Measurements from ENCODE around the gene MYO1B. TPM values are rescaled to one million over a fixed set of nuclear protein-coding genes. Genes with fewer than 3 reads are reported as not detected.

Gene MYO1B
- polyA plus RNA-seq, 3 donors from 2014 or later = not detected

GRCh38 chr2:191384829-191385228, 139.6 kb downstream of the MYO1B start:
- no peak overlapping the region for H3K27ac Mint-ChIP-seq
- no peaks in the 10 kb centered on the region for H3K4me1 Mint-ChIP-seq

GRCh38 chr2:191385416-191386160, 140.4 kb downstream of the MYO1B start:
- DNase-seq = no peak
- Mint-ChIP-seq H3K27me3 (ENCODE audit: low read depth in 3 of 3) (peaks cover 4 to 10% (median 9%) of the 10 kb centered on the region in 3 donors), H3K4me1 (no peaks in the 10 kb centered on the region), H3K36me3 (no peaks in the 10 kb centered on the region), H3K4me3 (no peak overlapping the region), H3K27ac (no peak overlapping the region), H3K9me3 (no peaks in the 10 kb centered on the region)

More at GRCh38 chr2:191384829-191385228, 139.6 kb downstream of the MYO1B start:
- Mint-ChIP-seq H3K27me3 (ENCODE audit: low read depth in 3 of 3) (peaks cover 4 to 11% (median 7%) of the 10 kb centered on the region in 3 donors), H3K9me3 (no peaks in the 10 kb centered on the region), H3K4me3 (no peak overlapping the region), H3K36me3 (no peaks in the 10 kb centered on the region)
- DNase-seq = no peak

GRCh38 chr2:191386938-191387536, 141.8 kb downstream of the MYO1B start:
- Mint-ChIP-seq H3K9me3 (no peaks in the 10 kb centered on the region), H3K27me3 (ENCODE audit: low read depth in 3 of 3) (peaks cover 4 to 9% (median 9%) of the 10 kb centered on the region in 3 donors), H3K36me3 (no peaks in the 10 kb centered on the region), H3K4me3 (no peak overlapping the region), H3K27ac (no peak overlapping the region), H3K4me1 (no peaks in the 10 kb centered on the region)
- no peak for DNase-seq

- Mint-ChIP-seq H3K4me1 (no peaks in the 10 kb centered on the region), H3K4me3 (no peak overlapping the region), H3K36me3 (no peaks in the 10 kb centered on the region), H3K9me3 (no peaks in the 10 kb centered on the region), H3K27ac (no peak overlapping the region), H3K27me3 (ENCODE audit: low read depth in 3 of 3) (peaks cover 4 to 9% (median 9%) of the 10 kb centered on the region in 3 donors)
- DNase-seq = no peak
These were observed 144.1 kb downstream of the MYO1B start for GRCh38 chr2:191389288-191389687.

- H3K9me3 Mint-ChIP-seq = no peaks in the 10 kb centered on the region
- no peaks in the 10 kb centered on the region for H3K4me1 Mint-ChIP-seq
- H3K27ac Mint-ChIP-seq = no peak overlapping the region
- H3K27me3 Mint-ChIP-seq (ENCODE audit: low read depth in 3 of 3) = peaks cover 1 to 7% (median 3%) of the 10 kb centered on the region in 3 donors
- no peaks in the 10 kb centered on the region for H3K36me3 Mint-ChIP-seq
- no peak for DNase-seq
- no peak overlapping the region for H3K4me3 Mint-ChIP-seq
These were observed 146.0 kb downstream of the MYO1B start for GRCh38 chr2:191391171-191391570.

GRCh38 chr2:191394043-191394442, 148.8 kb downstream of the MYO1B start:
- peaks cover 2 to 5% (median 2%) of the 10 kb centered on the region in 3 donors for H3K27me3 Mint-ChIP-seq (ENCODE audit: low read depth in 3 of 3)

GRCh38 chr2:191396794-191397193, 151.6 kb downstream of the MYO1B start:
- Mint-ChIP-seq H3K9me3 (no peaks in the 10 kb centered on the region), H3K27ac (no peak overlapping the region), H3K4me1 (no peaks in the 10 kb centered on the region), H3K36me3 (no peaks in the 10 kb centered on the region), H3K4me3 (no peak overlapping the region), H3K27me3 (ENCODE audit: low read depth in 3 of 3) (peaks cover 0 to 5% (median 2%) of the 10 kb centered on the region in 3 donors)
- no peak for DNase-seq

More at GRCh38 chr2:191394043-191394442, 148.8 kb downstream of the MYO1B start:
- Mint-ChIP-seq H3K27ac (no peak overlapping the region), H3K4me1 (no peaks in the 10 kb centered on the region), H3K36me3 (no peaks in the 10 kb centered on the region), H3K9me3 (no peaks in the 10 kb centered on the region), H3K4me3 (no peak overlapping the region)
- no peak for DNase-seq

GRCh38 chr2:191399601-191400000, 154.4 kb downstream of the MYO1B start:
- no peak overlapping the region for H3K27ac Mint-ChIP-seq
- H3K9me3 Mint-ChIP-seq = no peaks in the 10 kb centered on the region
- H3K36me3 Mint-ChIP-seq = no peaks in the 10 kb centered on the region
- peaks cover 2 to 5% (median 5%) of the 10 kb centered on the region in 3 donors for H3K27me3 Mint-ChIP-seq (ENCODE audit: low read depth in 3 of 3)
- no peak for DNase-seq
- H3K4me1 Mint-ChIP-seq = peaks cover 0 to 4% of the 10 kb centered on the region in 2 donors
- no peak overlapping the region for H3K4me3 Mint-ChIP-seq

- H3K27me3 Mint-ChIP-seq (ENCODE audit: low read depth in 3 of 3) = peaks cover 2 to 5% (median 4%) of the 10 kb centered on the region in 3 donors
- no peak for DNase-seq
- no peaks in the 10 kb centered on the region for H3K9me3 Mint-ChIP-seq
- no peak overlapping the region for H3K4me3 Mint-ChIP-seq
- H3K27ac Mint-ChIP-seq = no peak overlapping the region
- H3K4me1 Mint-ChIP-seq = peaks cover 2 to 12% of the 10 kb centered on the region in 2 donors
- H3K36me3 Mint-ChIP-seq = no peaks in the 10 kb centered on the region
These were observed 156.1 kb downstream of the MYO1B start for GRCh38 chr2:191401287-191401686.

GRCh38 chr2:191402966-191403565, 157.9 kb downstream of the MYO1B start:
- H3K27me3 Mint-ChIP-seq (ENCODE audit: low read depth in 3 of 3) = peaks cover 0 to 5% (median 0%) of the 10 kb centered on the region in 3 donors
- no peaks in the 10 kb centered on the region for H3K36me3 Mint-ChIP-seq
- no peak overlapping the region for H3K27ac Mint-ChIP-seq
- no peak for DNase-seq
- peaks cover 2 to 12% of the 10 kb centered on the region in 2 donors for H3K4me1 Mint-ChIP-seq
- H3K4me3 Mint-ChIP-seq = no peak overlapping the region
- H3K9me3 Mint-ChIP-seq = no peaks in the 10 kb centered on the region

GRCh38 chr2:191404568-191404991, 159.4 kb downstream of the MYO1B start:
- H3K27me3 Mint-ChIP-seq (ENCODE audit: low read depth in 3 of 3) = peaks cover 0 to 6% (median 0%) of the 10 kb centered on the region in 3 donors
- H3K4me3 Mint-ChIP-seq = no peak overlapping the region
- H3K4me1 Mint-ChIP-seq = peaks cover 2 to 12% of the 10 kb centered on the region in 2 donors
- no peaks in the 10 kb centered on the region for H3K36me3 Mint-ChIP-seq
- H3K9me3 Mint-ChIP-seq = no peaks in the 10 kb centered on the region
- no peak for DNase-seq
- no peak overlapping the region for H3K27ac Mint-ChIP-seq

- Mint-ChIP-seq H3K9me3 (no peaks in the 10 kb centered on the region), H3K27ac (no peak overlapping the region)
These were observed 160.3 kb downstream of the MYO1B start for GRCh38 chr2:191405546-191405945.

GRCh38 chr2:191410646-191411436, 165.6 kb downstream of the MYO1B start:
- Mint-ChIP-seq H3K4me1 (no peaks in the 10 kb centered on the region), H3K4me3 (no peak overlapping the region), H3K36me3 (no peaks in the 10 kb centered on the region), H3K9me3 (no peaks in the 10 kb centered on the region), H3K27me3 (ENCODE audit: low read depth in 3 of 3) (peaks cover 0 to 2% (median 1%) of the 10 kb centered on the region in 3 donors), H3K27ac (no peak overlapping the region)
- no peak for DNase-seq

More at GRCh38 chr2:191405546-191405945, 160.3 kb downstream of the MYO1B start:
- peaks cover 0 to 6% (median under 1%) of the 10 kb centered on the region in 3 donors for H3K27me3 Mint-ChIP-seq (ENCODE audit: low read depth in 3 of 3)
- DNase-seq = no peak
- H3K4me1 Mint-ChIP-seq = peaks cover 2 to 12% of the 10 kb centered on the region in 2 donors
- H3K4me3 Mint-ChIP-seq = no peak overlapping the region
- H3K36me3 Mint-ChIP-seq = no peaks in the 10 kb centered on the region

Measured in immature natural killer cell (primary cell).